HG03342 (cell line): Measurements from ENCODE around the gene DYRK1B.
"Not testable (repeated sequence)": the region's sequence is repeated elsewhere in the genome, so short reads cannot be mapped to it uniquely, and the experiment has no call there.

ENCODE experiments used
- ATAC-seq: cut with Tn5 transposase; IDR thresholded peaks from one replicate; pipeline ENCODE4 v1.9.1; 2021; ENCODE audit warnings: mild to moderate bottlenecking, moderate library complexity; ENCODE audit not compliant: unreplicated experiment

The DYRK1B gene

DNA sequence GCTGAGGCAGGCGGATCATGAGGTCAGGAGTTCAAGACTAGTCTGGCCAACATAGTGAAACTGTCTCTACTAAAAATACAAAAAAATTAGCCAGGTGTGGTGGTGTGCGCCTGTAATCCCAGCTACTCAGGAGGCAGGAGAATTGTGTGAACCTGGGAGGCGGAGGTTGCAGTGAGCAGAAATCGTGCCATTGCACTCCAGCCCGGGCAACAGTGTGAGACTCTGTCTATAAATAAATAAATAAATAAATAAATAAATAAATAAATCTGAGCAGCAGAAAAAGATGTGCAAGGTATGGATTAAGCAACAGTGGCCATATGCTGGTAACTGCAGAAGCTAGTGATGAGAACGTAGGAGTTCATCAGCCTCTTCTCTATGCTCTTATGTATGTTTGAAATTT, 19.9 kb downstream of the DYRK1B start:
- ATAC-seq: not testable (repeated sequence)

- ATAC-seq: no peak
Observed at GRCh38 chr19:39813264-39813993, 20.5 kb downstream of the DYRK1B start.

DNA sequence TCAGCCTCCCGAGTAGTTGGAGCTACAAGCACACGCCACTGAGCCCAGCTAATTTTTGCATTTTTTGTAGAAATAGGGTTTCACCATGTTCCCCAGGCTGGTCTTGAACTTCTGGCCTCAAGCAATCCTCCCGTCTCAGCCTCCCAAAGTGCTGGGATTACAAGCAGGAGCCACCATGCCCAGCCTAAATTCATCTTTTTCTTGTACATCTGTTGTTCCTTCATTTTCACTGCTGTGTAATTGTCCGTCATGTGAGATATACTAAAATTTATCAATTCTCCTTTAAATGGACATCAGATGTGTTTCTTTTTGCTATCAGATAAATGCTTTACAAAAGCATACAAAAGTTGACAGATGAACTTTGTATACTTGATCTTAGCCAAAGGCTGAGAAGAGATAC, 22.9 kb downstream of the DYRK1B start:
- ATAC-seq: no peak

DNA sequence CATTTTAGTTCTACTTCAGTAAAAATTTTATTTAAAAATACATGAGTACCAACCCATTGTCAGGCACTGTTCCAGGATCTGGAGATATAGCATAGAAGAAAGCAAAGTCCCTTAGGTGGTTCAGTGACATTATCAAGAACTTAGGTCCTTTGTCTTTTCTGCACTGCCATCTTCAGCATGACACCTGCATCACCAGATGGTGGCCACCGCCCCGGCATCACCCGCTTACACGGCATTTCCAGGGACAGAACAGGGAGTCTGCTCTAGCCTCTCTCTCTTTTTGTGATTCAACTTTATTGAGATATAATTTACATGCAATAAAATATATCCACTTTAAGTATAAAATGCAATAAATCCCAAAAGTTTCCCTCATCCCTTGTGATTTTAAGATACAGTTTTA, 23.5 kb downstream of the DYRK1B start:
- ATAC-seq: no peak

GRCh38 chr19:39809368-39809767, 24.6 kb downstream of the DYRK1B start:
- no peak for ATAC-seq

DNA sequence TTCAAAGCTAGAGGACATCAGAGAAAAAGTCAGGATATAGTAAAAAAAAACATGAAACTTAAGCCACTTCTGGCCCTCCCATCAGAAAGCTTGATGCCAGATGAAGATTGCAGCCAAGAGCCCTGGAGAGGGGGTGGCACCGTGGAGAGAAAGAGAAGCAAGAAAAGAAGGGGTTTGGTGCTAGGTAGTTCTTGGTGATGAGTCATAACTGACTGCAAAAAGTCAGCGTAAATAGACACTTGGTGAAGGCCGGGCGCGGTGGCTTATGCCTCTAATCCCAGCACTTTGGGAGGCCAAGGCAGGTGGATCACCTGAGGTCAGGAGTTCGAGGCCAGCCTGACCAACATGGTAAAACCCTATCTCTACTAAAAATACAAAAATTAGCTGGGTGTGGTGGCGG, 25.3 kb downstream of the DYRK1B start:
- ATAC-seq: not testable (repeated sequence)

DNA sequence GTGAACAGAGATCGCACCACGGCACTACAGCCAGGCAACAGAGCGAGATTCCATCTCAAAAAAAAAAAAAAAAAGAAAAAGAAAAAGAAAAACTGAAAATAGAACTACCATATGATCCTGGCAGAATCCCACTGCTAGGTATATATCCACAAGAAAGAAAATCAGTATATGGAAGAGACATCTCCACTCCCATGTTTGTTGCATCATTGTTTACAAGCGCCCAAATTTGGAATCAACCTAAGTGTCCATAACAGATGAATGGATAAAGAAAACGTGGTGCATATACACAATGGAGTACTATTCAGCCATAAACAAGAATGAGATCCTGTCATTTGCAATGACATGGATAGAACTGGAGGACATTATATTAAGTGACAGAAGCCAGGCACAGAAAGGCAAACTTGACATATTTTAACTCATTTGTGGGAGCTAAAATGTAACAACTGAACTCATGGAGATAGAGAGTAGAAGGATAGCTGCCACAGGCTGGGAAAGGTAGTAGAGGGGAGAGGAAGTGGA, 26.1 kb downstream of the DYRK1B start:
- no peak for ATAC-seq

- no peak for ATAC-seq
Observed at GRCh38 chr19:39805104-39805503, 28.9 kb downstream of the DYRK1B start.

GRCh38 chr19:39802958-39803357, 31.0 kb downstream of the DYRK1B start:
- ATAC-seq: no peak

- ATAC-seq: no peak
Observed at GRCh38 chr19:39797083-39797482, 36.9 kb downstream of the DYRK1B start.

GRCh38 chr19:39796000-39796498, 37.9 kb downstream of the DYRK1B start:
- no peak for ATAC-seq

DNA sequence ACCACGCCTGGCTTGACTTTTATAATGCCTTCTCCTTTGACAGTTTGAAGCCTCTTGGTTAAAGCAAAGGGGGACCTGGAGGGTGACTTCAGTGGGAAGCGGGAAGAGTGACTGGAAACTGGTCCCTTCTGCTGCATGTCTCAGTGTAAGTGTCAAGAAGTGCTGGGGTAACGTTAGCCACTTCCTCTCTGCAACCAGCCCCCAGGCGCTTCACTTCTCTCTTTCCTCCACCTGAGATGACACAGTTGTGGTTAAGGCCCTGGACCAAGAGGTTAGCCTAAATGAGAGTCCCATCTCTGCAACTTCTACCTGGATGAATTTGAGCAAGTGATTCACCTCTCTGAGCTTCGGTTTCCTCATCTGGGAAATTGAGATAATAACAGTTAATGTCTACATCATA, 39.0 kb downstream of the DYRK1B start:
- no peak for ATAC-seq

GRCh38 chr19:39792999-39793546, 40.9 kb downstream of the DYRK1B start:
- ATAC-seq: no peak

DNA sequence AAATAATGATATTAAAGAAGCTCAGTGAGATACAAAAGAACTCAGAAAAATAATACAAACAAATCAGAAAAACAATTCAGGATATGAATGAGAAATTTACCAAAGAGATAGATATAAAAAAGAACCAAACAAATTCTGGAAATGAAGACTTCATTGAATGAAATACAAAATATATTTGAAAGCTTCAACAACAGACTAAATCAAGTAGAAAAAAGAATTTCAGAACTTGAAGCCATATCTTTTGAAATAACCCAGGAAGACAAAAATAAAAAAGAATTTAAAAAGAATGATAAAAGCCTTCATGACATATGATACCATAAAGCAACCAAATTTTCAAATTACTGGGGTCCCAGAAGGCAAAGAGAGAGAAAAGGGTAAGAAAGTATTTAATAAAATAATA, 45.7 kb downstream of the DYRK1B start:
- no peak for ATAC-seq

- ATAC-seq: no peak
Observed at GRCh38 chr19:39780894-39781293, 53.1 kb downstream of the DYRK1B start.

DNA sequence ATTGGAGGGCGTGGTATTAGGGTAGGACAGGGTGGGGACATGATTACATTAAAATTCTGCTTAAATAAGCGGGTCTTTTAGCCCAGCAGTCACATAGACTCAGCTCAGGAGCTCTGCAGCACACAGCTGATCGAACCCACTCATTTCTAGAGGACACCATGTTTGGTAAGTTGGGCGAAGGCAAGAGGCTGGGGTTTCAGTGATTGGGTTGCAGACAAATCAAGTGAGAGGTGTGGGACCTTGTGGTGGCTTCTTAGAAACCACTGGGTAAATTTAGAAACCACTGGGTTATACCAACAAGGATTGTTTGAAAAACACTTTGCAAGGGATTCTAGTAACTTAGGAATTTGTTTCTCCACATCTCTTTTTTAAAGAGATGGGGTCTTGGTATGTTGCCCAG, 55.2 kb downstream of the DYRK1B start, which contains the start of gene LEUTX:
Gene LEUTX (plus strand): TSS at position 92 of the 400 bp plus-strand sequence. CDS start 67 bp downstream, at position 159.
- ATAC-seq: no peak
